Erythroblast (primary cell): ENCODE measurements around the gene PSMD1.

ENCODE experiments used
- GATA1 ChIP-seq: IDR thresholded peaks from 2 replicates; pipeline ENCODE4 v1.6.1; 2011; ENCODE audit warnings: low read depth, mild to moderate bottlenecking, control low read depth, low read length, moderate library complexity
- POLR2A ChIP-seq: IDR thresholded peaks from 2 replicates; pipeline ENCODE4 v1.6.1; 2011; ENCODE audit warnings: mild to moderate bottlenecking, low read length

DNA sequence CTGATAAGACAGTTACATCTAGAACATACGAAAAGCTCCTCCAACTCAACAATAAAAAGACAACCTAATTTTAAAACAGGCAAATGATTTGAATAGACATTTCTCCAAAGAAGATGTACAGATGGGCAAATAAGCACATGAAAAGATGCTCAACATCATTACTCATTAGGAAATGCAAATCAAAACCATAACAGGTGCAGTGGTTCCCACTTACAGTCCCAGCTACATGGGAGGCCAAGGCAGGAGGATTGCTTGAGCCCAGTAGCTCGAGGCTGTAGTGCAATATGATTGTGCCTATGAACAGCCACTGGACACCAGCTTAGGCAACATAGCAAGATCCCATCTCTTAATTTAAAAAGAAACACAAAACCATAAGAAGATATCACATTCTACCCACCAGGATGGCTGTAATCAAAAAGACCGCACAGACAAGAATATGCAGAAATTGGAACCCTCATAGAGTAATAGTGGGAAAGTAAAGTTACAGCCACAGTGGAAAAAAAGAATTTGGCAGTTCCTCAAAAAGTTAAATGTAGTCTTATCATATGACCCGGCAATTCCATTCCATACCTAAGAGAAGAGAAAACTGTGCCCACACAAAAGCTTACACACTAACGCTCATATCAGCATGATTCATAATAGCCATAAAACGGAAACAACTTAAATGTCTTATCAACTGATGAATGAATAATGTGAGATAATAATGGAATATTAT lies 111.2 kb downstream of the PSMD1 start:
- TF ChIP-seq POLR2A (no peak), GATA1 (no peak)
